GM12875 (cell line): ENCODE measurements around the gene RUNX1.

ENCODE experiments used
- H3K4me3 ChIP-seq: one replicate; pipeline ENCODE4 v1.5.1; 2011; ENCODE audit warnings: low read depth, low read length, control low read depth
- TF ChIP-seq, protein P1 (sequence below): IDR thresholded peaks from 2 replicates; pipeline ENCODE4 v1.5.1; 2011; ENCODE audit warnings: low read depth, mild to moderate bottlenecking, control low read depth, inconsistent platforms, low read length, moderate library complexity, borderline replicate concordance; ENCODE audit not compliant: insufficient read depth

The RUNX1 gene

DNA sequence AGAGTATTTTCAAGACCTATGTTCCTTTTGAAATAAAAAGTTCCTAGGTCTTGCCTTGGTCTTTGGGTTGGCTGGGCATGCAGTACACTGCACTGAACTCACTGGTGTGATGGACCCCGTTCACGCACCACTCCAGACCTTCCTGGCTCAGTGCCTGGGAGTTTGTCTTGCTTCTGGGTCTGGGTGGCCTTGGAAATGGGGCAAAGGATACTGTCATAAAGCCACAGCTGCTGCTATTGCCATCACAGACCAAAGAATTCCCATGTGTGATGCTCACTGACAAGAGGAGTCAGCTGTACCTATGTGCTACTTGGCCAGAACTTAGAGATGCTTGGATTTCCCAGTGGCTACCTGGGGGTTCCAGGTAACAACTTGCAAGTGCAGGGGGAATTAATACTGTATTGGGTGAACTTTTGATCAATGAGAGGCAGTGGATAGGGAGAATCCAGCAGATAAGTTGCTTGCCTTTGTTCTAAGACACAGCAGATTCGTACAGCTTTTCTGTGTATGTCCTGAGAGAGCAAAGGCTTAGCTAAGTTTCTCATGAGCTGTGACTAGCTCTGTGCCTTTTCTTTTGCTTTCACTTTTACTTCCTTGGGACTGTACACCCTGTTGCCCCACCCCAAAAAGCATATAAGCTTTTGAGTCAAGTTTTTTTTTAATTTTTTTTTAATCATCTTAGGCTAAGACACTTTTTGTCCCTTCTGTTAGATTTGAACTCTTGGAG is 115.3 kb downstream of the RUNX1 start:
- H3K4me3 ChIP-seq, result no peak overlapping the region
- TF ChIP-seq, protein P1, sequence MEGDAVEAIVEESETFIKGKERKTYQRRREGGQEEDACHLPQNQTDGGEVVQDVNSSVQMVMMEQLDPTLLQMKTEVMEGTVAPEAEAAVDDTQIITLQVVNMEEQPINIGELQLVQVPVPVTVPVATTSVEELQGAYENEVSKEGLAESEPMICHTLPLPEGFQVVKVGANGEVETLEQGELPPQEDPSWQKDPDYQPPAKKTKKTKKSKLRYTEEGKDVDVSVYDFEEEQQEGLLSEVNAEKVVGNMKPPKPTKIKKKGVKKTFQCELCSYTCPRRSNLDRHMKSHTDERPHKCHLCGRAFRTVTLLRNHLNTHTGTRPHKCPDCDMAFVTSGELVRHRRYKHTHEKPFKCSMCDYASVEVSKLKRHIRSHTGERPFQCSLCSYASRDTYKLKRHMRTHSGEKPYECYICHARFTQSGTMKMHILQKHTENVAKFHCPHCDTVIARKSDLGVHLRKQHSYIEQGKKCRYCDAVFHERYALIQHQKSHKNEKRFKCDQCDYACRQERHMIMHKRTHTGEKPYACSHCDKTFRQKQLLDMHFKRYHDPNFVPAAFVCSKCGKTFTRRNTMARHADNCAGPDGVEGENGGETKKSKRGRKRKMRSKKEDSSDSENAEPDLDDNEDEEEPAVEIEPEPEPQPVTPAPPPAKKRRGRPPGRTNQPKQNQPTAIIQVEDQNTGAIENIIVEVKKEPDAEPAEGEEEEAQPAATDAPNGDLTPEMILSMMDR, result no peak

DNA sequence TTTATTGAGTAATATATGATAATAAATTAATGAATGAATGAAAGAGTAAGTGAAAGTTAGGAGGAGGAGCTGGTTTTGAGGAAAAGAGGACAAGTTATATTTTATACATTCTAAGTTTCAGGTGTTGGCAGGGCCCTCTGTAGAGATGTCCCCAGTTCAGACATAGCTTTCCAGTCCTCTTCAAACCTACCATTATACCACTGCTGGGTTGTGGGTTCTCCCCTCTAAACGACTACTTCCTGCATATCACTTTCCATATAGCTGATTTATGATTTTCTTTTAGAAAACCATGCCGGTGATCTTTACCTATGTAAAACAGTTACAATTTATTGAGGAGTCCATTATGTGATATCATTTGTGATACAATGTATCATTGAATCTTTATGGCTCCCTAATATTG is 116.9 kb downstream of the RUNX1 start:
- TF ChIP-seq, protein P1, result no peak
- no peak overlapping the region for H3K4me3 ChIP-seq

DNA sequence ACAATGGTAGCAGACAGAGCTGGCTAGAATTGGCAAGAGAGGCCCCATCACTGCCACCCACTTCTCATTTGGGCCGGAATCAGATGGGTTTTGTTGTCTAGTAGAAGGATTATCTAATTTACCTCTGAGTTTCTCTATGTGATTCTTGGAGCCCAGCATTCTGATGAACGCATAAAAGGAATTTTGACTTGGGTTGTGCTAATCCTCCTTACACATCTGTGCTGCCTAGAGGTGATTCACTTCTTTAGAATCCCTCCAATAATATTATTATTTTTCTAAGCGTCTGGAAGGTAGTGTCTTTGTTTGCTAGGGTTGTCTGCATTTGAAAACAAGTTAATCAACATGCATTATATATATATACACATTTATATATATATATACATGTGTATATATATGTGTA is 118.1 kb downstream of the RUNX1 start:
- no peak overlapping the region for H3K4me3 ChIP-seq
- TF ChIP-seq, protein P1, result no peak

DNA sequence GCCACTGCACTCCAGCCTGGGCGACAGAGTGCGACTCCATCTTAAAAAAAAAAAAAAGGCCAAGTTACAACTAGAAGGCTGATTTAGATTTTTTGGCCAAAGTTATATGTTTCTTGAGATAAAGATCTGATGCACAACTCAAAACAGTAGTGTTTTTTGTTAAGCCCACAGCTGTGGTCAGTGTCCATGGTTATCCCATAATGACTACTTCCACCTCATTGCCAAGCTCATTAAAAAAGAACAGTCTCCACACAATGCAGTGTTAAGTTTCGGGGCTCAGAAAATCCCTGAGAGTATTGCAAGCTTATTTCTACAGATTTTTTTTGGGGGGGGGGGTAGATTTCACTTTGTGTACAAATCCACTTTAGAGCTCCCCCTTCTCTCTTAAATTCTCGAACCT is 120.5 kb downstream of the RUNX1 start:
- no peak overlapping the region for H3K4me3 ChIP-seq
- TF ChIP-seq, protein P1, result no peak

DNA sequence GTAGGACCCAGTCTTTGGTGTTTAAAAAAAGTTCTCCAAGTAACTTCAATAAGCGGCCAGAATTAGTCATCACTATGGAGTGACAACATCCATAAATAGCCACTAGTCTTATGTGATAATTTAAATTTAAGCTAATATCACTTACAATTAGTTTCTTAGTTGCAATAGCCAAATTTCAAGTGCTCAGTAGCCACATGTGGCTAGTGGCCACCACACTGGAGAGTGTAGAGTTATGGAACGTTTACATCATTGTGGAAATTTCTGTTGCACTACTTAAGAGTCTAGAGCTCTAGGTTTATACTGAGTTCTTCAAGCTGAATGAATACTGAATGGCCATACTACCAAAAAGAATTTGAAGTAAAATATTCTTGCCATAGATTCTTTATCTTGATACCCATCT is 121.1 kb downstream of the RUNX1 start:
- TF ChIP-seq, protein P1, result no peak
- no peak overlapping the region for H3K4me3 ChIP-seq

DNA sequence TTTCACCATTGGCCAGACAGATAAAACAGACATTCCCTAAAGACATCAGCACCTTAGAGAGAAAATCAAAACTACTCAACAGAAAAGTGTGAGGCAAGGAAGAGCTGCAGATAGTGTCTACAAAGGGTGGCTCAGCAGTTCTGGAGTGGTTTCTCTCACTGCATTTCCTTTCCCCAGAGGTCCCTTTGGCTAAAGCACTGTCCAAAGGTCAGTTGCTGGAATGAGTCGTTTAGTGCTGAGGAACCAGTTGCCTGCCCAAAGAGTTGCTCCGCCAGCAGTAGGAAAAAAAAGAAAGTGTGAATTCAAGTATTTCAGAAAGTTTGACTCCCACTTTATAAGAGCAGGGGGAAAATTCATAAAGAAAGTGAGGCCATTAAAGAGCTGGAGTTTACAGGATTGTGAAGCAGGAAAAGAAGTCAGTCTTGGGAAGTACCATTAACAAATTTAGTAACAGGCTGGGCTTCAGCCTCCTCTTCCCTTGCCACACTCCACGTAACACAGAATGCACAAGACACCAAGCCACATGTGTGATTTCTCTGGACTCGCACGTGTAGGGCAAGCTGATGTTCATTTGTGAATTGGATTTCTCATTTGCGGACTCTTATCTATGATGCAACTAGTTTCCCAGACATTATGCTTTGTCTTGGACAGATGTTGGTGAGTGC is 122.2 kb downstream of the RUNX1 start:
- TF ChIP-seq, protein P1, result no peak
- H3K4me3 ChIP-seq, result no peak overlapping the region

DNA sequence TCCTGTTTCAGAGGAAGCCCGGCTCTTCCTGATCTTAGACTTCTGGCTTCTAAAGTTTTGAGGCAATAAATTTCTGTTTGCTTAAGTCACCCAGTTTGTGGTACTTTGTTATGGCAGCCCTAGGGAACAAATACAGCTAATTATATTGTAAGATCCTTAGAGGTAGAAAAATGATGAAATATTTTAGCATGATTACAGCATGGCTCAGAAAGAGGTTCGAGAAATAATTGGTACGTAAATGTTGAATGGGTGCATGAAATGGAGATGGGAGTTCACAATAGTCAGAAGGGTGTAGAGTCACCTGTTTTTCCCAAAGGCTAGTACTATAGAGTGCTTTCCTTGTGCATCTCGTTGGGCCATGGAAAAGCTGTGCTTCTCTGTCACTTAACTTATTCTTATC is 123.5 kb downstream of the RUNX1 start:
- TF ChIP-seq, protein P1, result no peak
- no peak overlapping the region for H3K4me3 ChIP-seq
